Measurements from ENCODE around the gene SNAPC2. TPM values are rescaled to one million over a fixed set of nuclear protein-coding genes. Genes with fewer than 3 reads are reported as not detected.

SNAPC2 gene
- total RNA-seq, 2 donors from 2014 or later, result 13.4 to 15.4 TPM

DNA sequence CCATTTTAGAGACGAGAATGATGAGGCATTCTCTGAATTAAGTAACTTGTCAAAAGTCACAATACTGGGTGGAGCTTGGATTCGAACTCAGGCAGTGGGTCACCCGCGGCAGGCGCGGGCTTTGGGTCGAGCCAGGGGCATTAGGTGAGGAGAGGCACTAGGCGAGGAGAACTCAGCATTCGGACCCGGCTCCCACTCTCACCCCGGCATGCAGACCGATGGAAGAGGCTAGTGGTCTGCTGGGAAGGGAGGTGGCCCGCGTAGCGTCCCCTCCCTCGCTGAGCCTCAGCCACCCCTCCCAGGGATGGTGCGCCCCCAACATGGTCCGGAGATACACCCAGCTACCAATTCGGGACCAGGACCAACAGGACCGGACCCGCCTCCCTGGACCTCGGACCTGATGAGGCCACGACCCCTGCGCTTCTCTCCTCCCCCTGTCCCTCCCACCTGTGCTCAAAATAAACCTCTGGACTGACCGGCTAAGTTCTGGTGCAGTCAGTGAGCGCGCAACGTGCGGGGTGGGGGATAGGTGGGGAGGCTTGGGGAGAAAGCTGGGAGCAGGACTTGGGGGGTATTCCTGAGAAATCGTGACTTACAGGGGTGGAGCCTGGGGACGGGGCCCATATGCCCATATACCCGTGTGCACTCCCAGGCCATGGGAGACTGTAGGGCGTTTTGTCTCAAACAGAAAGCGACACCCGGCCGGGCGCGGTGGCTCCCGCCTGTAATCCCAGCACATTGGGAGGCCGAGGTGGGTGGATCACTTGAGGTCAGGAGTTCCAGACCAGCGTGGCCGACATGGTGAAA is 1.3 kb upstream of the SNAPC2 start:
- DNase-seq, result no peak
- Histone ChIP-seq H3K27me3 (peaks cover 41% of the 10 kb centered on the region), H3K4me1 (peaks cover 14% of the 10 kb centered on the region), H3K4me3 (peak overlapping the region; percentile 49), H3K9ac (ENCODE audit: low read depth in 2 of 2, low read length in 2 of 2) (peak overlapping the region in 1 of 2 donors; percentile 73), H3K9me3 (no peaks in the 10 kb centered on the region), H3K27ac (no peak overlapping the region), H3K36me3 (no peaks in the 10 kb centered on the region)
- intact Hi-C loops (cut with DNase I), result no loop called here
- TF ChIP-seq, protein P1, sequence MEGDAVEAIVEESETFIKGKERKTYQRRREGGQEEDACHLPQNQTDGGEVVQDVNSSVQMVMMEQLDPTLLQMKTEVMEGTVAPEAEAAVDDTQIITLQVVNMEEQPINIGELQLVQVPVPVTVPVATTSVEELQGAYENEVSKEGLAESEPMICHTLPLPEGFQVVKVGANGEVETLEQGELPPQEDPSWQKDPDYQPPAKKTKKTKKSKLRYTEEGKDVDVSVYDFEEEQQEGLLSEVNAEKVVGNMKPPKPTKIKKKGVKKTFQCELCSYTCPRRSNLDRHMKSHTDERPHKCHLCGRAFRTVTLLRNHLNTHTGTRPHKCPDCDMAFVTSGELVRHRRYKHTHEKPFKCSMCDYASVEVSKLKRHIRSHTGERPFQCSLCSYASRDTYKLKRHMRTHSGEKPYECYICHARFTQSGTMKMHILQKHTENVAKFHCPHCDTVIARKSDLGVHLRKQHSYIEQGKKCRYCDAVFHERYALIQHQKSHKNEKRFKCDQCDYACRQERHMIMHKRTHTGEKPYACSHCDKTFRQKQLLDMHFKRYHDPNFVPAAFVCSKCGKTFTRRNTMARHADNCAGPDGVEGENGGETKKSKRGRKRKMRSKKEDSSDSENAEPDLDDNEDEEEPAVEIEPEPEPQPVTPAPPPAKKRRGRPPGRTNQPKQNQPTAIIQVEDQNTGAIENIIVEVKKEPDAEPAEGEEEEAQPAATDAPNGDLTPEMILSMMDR (IDR thresholded peaks at IDR 0.05), result no peak

DNA sequence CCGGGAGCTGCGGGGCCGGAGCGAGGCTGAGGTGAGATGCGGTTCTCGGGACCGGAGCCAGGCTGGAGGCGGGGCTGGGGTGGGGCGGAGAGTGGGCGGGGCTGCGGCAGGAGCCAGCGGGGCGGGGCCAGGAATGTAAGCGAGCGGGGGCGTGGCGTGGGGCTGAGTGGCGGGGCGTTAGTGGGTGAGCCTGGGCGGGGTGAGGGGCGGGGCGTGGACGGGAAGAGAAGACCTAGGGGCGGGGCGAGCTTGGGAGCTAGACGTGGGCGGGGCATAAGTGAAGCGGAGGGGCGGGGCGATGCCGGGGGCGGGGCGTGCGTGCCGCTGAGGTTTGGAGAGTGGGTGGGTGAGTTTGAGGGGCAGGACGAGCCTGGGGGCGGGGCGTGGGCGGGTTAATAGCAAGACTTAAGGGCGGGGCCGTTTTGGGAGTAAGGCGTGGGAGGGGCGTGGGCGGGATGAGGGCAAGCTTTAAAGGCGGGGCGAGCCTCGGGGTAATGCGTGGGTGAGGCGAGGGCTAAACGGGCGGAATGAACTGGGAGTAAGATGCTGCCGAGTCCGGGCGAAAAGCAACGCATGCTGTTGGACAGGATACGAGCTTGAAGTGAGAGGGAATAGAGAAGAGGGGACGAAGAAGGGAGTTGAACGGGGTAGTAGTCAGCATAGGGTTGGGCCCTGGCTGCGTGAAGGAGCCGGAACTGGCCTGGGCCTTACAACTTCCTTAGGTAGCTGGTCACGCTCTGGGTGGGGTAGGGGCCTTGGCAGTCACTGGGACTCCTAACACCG is 572 bp downstream of the SNAPC2 start:
- H3K36me3 ChIP-seq, result no peaks in the 10 kb centered on the region
- intact Hi-C loops (cut with DNase I), result loop anchor here (10.0 kb wide), 1 partner anchor 66 kb away; no protein-coding TSS in a partner anchor
- H3K9me3 ChIP-seq, result no peaks in the 10 kb centered on the region
- peak overlapping the region; percentile 49 for H3K4me3 ChIP-seq
- H3K27ac ChIP-seq, result peak overlapping the region; percentile 80
- DNase-seq, result peak; percentile 100
- H3K9ac ChIP-seq (ENCODE audit: low read depth in 2 of 2, low read length in 2 of 2), result peak overlapping the region; percentile 72 to 73
- H3K27me3 ChIP-seq, result peaks cover 31% of the 10 kb centered on the region
- TF ChIP-seq, protein P1 (IDR thresholded peaks at IDR 0.05), result no peak
- H3K4me1 ChIP-seq, result peaks cover 14% of the 10 kb centered on the region

DNA sequence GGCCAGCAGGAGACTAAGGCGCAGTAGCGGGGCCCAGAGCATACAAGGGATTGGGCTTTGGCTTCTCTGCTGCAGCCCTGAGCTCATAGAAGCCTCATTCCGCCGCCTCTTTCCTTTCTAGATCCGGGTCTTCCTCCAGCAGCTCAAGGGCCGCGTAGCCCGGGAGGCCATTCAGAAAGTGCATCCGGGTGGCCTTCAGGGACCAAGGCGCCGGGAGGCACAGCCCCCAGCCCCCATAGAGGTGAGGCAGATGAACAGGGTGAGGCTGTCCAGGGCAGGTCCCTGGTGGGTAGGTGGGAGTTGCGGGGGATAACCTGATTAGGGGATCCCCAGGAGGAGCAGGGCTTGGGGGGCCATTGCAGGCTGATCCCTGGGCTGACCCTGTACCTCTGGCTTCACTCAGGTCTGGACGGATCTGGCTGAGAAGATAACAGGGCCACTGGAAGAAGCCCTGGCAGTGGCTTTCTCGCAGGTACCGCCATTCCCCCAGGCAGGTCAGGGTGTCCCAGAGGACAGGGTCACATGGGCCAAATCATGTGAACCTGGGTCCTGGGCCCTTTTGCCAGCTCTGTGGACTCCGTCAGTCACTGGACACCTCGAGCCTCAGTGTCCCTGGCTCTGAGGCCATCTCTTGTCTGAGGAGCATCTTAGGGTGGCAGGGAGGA is 1.3 kb downstream of the SNAPC2 start:
- Histone ChIP-seq H3K9ac (ENCODE audit: low read depth in 2 of 2, low read length in 2 of 2) (peak overlapping the region; percentile 48 to 68), H3K36me3 (no peaks in the 10 kb centered on the region), H3K9me3 (no peaks in the 10 kb centered on the region), H3K27ac (peak overlapping the region; percentile 80), H3K27me3 (peaks cover 24% of the 10 kb centered on the region), H3K4me3 (peak overlapping the region; percentile 45), H3K4me1 (peaks cover 6% of the 10 kb centered on the region)
- TF ChIP-seq, protein P1 (IDR thresholded peaks at IDR 0.05), result no peak
- no peak for DNase-seq
- intact Hi-C loops (cut with DNase I), result loop anchor here (10.0 kb wide), 1 partner anchor 67 kb away; no protein-coding TSS in a partner anchor

DNA sequence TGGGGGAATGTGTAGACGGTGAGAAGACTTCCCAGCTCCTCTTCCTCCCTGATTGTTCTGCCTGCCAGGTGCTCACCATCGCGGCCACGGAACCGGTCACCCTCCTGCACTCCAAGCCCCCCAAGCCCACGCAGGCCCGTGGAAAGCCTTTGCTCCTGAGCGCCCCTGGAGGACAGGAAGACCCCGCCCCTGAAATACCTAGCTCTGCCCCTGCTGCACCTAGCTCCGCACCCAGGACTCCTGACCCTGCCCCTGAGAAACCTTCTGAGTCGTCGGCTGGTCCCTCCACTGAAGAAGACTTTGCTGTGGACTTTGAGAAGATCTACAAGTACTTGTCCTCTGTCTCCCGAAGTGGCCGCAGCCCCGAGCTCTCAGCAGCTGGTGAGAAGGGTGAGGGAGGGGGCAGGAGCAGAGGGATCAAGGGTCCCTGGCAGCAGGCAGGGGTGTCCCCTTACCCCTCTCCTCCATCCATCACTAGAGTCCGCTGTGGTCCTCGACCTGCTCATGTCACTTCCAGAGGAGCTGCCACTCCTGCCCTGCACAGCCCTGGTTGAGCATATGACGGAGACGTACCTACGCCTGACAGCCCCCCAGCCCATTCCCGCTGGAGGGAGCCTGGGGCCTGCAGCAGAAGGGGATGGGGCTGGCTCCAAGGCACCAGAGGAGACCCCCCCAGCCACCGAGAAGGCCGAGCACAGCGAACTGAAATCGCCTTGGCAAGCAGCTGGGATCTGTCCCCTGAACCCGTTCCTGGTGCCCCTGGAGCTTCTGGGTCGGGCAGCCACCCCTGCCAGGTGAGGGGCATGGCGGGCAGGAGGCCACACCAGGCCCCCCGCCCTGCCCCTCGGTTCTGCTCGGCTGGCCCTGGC is 2.1 kb downstream of the SNAPC2 start:
- no peaks in the 10 kb centered on the region for H3K9me3 ChIP-seq
- peaks cover 17% of the 10 kb centered on the region for H3K27me3 ChIP-seq
- TF ChIP-seq, protein P1 (IDR thresholded peaks at IDR 0.05), result no peak
- H3K27ac ChIP-seq, result no peak overlapping the region
- H3K9ac ChIP-seq (ENCODE audit: low read depth in 2 of 2, low read length in 2 of 2), result peak overlapping the region in 1 of 2 donors; percentile 3
- H3K4me3 ChIP-seq, result no peak overlapping the region
- peaks cover 6% of the 10 kb centered on the region for H3K4me1 ChIP-seq
- H3K36me3 ChIP-seq, result no peaks in the 10 kb centered on the region
- DNase-seq, result no peak
- intact Hi-C loops (cut with DNase I), result loop anchor here (10.0 kb wide), 1 partner anchor 67 kb away; no protein-coding TSS in a partner anchor

Data from colonic mucosa (tissue), 4 donors.